CD1c-positive myeloid dendritic cell (primary cell): Measurements from ENCODE around the gene FARS2.
"Not testable (repeated sequence)": the region's sequence is repeated elsewhere in the genome, so short reads cannot be mapped to it uniquely, and the experiment has no call there.

Source experiments
- DNase-seq: peaks from one replicate; pipeline ENCODE4 v3.0.0-alpha.2; 2016; ENCODE audit errors: extremely low spot score

Gene FARS2

GRCh38 chr6:5632348-5632935 lies 371.1 kb downstream of the FARS2 start:
- DNase-seq, result no peak

DNA sequence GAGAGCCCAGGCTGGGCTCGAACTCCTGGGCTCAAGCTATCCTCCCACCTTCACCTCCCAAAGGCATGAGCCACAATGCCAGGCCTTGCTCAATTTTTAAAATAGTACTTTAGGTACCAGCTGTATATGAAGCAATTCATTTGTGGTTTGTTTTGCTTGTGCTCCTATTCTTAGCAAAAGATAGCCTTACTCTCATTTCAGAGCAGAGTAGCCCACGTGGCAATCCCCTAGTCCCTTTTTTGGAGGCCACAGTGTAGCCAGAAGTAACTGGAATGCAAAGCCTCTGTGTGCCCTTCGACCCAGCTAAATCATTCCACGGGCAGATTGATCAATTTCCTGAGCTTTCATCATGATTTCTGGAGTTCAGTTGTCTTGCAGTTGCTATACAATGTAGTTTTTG lies 373.2 kb downstream of the FARS2 start:
- DNase-seq, result no peak

DNA sequence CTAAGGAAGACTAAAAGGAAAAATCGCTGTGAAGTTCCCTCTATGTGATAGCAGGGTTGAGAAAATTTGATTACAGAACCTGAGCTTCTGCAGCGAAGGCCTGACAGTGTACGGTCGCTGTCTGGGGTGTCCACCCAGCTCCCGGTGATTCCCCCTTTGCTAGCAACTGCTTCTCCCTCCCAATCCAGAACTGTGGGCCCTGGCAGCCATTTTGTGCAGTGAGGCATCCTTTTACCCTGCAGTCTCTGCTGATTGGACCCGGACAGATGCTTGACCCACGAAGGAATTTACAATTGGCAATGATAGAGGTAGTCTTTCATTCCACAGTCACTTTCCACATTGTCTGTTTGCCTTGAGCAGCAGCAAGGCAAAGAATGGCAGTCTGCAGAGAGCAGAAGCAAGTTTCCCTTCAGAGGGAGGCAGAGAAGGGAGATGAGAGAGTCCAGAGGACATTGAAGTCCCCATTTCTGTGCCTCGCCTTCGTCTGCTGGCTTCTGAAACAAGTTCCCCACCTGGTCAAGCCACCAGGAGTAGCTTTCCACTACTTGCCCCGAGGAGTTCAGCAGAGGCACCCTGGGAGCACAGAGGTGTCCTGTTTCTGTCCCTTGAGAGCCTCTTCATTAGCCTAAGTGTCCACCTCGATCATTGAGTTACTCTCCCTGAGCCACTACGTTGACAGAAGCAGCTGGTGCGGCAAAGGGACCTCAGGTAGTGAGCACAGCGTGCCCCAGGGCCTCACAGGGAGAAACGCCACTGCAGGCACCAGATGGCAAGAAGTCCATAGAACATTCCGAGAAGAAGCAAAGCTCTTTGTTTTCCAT lies 375.1 kb downstream of the FARS2 start:
- no peak for DNase-seq

GRCh38 chr6:5637714-5638113 lies 376.4 kb downstream of the FARS2 start:
- DNase-seq, result no peak

DNA sequence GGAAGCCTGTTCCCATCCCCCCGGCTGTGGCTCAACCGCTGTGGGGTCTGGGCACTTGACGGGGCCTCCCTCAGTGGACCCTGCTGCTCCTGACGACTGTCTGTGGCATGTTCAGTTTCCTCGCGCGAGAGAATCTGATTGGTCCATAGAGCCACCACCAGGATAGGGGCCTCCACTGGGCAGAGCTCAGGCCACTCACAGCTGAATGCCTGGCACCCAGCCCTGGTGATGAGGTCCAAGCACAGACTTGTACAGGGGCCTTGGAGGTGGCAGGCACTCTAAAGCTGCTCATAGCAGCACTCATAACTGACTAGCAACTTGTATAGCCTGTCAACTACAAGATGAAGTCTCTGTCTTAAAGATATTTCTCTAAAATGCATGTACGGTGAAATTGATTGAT lies 377.4 kb downstream of the FARS2 start:
- no peak for DNase-seq

DNA sequence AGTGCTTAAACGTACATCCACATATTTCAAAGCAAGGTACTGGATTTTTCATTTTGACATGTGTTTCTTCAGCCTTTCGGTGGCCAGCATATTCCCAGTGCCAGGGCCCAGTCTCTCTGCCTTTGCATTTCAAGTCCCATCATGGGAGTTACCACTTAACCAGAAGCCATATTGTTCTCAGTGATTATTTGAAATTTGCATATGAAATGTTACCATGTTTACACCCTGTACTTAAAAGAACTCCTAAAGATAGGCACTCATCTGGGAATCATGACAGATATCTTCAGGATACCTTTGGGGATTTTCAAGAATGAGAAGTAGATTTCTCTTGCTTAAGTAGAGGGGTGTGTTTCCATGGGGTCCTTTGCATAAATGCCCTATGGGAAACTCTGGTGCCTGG lies 377.9 kb downstream of the FARS2 start:
- DNase-seq, result no peak

GRCh38 chr6:5640614-5641013 lies 379.3 kb downstream of the FARS2 start:
- no peak for DNase-seq

DNA sequence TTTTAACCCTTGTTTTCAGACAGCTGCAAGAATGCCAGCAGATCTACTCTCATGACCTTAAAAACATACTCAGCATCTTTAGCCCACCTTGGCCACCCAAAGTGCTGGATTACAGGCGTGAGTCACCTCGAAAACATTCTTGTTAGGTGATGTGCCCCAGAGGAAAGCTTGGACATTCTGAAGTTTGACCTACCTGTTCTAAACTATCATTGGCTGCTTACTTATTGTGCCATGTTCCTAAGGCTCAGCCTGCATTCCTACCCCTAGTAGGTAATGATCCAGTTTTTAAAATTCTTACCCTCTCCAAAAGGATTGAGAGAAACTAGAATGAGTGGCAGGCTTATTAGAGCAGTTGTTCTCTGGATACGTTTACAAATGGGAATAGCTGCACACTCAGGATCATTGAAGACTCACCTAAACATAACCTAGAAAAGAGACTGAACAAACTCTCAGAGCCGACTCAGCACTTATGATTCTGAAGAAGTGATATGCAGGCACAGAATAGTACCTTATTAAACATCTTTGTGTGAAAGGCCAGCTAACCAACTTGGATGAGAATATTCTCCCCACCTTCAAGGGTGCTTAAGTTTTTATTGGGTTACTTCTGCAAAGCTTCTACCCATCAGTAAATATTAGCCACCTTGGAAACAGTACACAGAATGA lies 383.3 kb downstream of the FARS2 start:
- no peak for DNase-seq

- no peak for DNase-seq
These were observed 384.3 kb downstream of the FARS2 start for GRCh38 chr6:5645328-5646290.

DNA sequence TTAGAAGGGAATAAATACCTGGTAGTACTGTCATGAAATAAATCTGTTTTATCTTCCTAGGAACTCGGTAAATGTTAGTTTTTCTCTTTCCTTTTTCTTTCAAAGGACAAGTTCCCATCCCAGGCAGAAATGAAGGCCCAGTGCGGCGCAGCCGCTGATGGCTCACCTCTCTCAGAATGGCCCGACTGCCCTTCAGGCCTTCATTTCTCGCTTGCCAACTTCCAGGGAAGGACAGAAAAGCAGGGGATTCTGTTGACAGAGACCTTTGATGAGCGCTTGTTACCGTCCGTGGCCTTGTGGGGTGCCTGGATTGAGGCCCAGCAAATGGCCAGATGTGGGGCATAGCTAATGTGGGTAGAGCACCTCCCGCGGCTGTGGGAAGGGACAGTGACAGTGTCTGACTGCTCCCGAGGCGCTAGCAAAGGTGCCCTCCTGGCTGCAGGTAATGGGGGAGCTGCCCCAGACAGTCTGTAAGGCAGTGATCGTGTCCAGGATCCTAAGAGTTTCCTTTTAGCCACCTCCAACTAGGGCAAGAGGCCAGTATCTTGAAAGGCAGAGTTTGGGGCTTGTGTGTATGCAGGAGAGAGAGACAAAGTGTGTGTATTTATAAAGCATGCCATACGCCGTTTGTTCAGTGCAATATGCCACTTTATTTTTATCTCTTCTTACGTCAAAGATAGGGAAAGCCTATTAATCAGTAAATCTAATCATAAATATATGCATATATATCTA lies 391.3 kb downstream of the FARS2 start:
- DNase-seq, result no peak

- DNase-seq, result no peak
These were observed 392.5 kb downstream of the FARS2 start for GRCh38 chr6:5653801-5654200.

DNA sequence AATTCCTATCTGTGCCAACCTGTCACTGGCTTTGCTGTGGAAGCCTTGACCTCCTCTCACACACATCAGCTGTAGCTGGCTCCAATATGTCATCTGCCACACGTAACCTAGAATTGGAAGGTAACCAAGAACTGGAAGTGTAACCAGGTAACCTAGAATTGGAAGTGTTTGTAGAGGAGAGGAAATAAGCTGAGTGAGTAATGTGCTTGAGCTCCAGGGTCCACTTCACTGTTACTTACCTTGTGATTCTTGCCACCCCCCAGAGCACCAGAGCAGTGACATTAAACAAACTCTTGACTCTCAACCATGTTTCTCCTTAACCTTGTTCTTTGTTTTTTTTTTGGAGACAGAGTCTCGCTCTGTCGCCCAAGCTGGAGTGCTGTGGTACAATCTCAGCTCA lies 394.9 kb downstream of the FARS2 start:
- no peak for DNase-seq

DNA sequence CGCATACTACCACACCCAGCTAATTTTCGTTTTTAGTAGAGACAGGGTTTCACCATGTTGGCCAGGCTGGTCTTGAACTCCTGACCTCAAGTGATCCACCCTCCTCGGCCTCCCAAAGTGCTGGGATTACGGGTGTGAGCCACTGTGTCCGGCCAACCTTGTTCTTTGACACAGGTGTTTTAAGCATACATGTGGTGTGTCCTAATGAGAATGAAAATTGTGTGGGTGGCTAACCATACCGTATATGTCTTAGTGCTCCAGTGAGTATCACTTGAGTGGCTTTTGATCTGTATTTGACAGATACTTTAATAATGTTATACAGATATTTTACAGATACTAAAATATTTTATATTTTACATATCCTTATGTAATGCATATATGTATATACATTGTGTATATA lies 395.4 kb downstream of the FARS2 start:
- DNase-seq, result not testable (repeated sequence)

GRCh38 chr6:5657684-5658430 lies 396.5 kb downstream of the FARS2 start:
- DNase-seq, result peak; percentile 79

DNA sequence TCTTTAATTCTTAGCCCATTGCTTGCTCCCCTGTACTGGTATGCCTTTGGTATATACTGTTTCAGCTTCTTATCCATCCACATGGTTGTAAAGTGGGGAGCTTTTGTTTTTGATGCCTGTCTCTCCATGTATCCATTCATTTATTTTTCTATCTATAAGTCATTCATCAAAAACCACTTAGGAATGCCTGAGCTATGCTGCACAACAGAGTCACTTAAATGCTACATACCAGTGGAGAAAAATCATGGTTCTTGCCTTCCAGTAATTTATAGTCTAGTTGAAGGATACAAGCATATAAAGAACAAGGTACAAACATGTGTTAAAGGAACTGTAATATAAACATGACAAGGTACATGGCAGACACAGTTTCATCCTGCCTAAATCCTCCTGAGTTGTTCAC lies 398.2 kb downstream of the FARS2 start:
- no peak for DNase-seq

GRCh38 chr6:5660772-5661171 lies 399.5 kb downstream of the FARS2 start:
- DNase-seq, result no peak

DNA sequence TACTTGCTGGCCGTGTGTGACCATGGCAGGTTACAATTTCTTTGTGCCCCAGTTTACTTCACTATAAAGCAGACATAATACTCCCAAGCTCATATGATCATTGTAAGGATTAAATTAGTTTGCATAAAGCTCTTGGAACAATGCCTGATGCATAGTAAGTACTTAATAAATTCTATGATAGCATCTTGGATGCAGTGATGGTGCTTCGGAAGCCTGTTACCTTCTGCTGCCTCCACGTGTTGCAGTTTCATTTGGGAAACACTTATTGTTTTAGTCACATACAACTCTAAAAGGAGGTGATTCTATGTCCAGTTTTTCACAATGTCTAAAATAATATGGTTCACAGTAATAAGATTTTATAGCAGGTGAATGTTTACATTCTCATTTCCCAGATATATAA lies 401.5 kb downstream of the FARS2 start:
- no peak for DNase-seq

DNA sequence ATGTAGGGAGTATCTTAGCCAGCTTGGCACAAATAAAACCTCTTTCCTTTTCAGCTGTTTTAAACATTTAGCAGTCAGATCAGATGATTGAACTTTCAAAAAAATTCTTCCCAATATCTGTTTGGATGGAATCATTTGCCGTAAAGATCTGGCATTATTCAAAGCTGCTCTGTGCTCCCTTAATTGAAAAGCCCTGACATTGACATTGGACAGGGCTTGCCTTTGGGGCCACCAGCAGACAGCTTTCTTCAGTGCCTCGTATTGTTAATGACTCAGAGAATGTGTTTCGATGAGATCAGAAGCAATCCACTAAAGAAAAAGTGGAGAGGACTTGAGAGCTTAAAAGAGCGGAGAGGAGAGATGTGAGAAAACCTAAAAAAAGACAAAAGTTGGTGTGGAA lies 401.9 kb downstream of the FARS2 start:
- DNase-seq, result no peak

DNA sequence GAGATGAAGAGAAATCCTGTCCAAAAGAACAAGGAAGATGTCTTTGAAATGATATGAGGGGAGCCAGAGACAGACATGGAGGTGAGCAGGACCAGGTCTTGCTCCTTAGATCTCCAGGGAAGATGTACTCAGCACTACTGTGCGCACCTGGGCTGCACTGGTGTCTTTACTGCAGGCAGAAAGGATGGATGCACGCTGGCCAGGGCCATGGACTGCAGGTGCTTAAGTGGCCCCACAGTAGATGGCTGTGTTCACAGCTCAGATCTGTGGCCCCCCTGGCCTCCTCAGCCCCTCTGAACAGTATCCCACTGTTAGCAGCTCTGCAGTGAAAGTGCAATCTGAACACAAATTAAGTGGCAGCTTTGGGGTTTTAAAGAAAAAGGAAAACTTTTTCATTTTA lies 402.4 kb downstream of the FARS2 start:
- no peak for DNase-seq

DNA sequence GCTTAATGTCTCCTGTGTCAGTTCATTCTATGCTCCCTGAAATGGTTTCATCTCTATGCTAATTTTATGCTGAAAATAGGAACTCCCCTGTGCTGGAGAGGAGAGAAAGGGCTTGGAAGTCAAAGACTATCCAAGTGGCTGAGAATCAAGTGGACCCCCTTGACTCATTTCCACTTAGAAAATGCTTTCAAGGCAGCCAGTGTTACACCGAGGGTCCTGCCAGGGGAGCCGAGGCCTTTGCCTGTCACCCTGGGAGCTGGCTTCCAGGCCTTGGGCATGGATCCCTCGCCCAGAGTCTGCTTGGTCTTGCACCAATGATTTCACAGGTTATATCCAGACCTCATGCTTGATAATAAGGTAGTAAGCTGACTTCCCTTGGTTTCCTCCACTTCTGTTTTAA lies 402.8 kb downstream of the FARS2 start:
- DNase-seq, result no peak

- DNase-seq, result no peak
These were observed 403.9 kb downstream of the FARS2 start for GRCh38 chr6:5665173-5665572.
